Calu3 (cell line): ENCODE data around the gene ZFP42. TPM values are rescaled to one million over a fixed set of nuclear protein-coding genes. Genes with fewer than 3 reads are reported as not detected.

Experiments
- BruUV-seq: library from RNA; stranded (reverse); fragments of 400-500 nt; replicated peaks from 2 replicates; lab custom pipeline; 2021; lab: Mats Ljungman, UMichigan
- CTCF ChIA-PET: fragments of 300-600 bp; sonication (Branson Sonifier 250); formaldehyde crosslinking; loops from one replicate; lab custom pipeline; 2022; ENCODE audit warnings: antibody characterized with exemption; lab: Charles Lee
- DNase-seq: peaks from one replicate; pipeline ENCODE4 v3.0.0; 2022
- H3K27ac Mint-ChIP-seq: one replicate; pipeline ENCODE4 v1.8.0; 2022; ENCODE audit warnings: mixed read lengths; ENCODE audit not compliant: unreplicated experiment
- H3K27me3 Mint-ChIP-seq: one replicate; pipeline ENCODE4 v1.8.0; 2022; ENCODE audit warnings: mixed read lengths; ENCODE audit not compliant: unreplicated experiment
- H3K36me3 Mint-ChIP-seq: one replicate; pipeline ENCODE4 v1.8.0; 2022; ENCODE audit warnings: mild to moderate bottlenecking, moderate library complexity, mixed read lengths; ENCODE audit not compliant: insufficient read depth, unreplicated experiment
- H3K4me1 Mint-ChIP-seq: one replicate; pipeline ENCODE4 v1.8.0; 2022; ENCODE audit warnings: mild to moderate bottlenecking, low read depth, mixed read lengths; ENCODE audit not compliant: unreplicated experiment
- H3K4me3 Mint-ChIP-seq: one replicate; pipeline ENCODE4 v1.8.0; 2022; ENCODE audit warnings: mild to moderate bottlenecking, low read depth, moderate library complexity, mixed read lengths; ENCODE audit not compliant: unreplicated experiment
- H3K9me3 Mint-ChIP-seq: one replicate; pipeline ENCODE4 v1.8.0; 2022; ENCODE audit warnings: low read depth, mixed read lengths; ENCODE audit not compliant: unreplicated experiment
- CTCF ChIP-seq: fragments of 200-600 bp; IDR thresholded peaks from one replicate; pipeline ENCODE4 v1.8.0; 2022; ENCODE audit warnings: antibody characterized with exemption; ENCODE audit not compliant: unreplicated experiment
- intact Hi-C: fragments of 100-400 bp; cut with micrococcal nuclease; formaldehyde crosslinking; loops from one replicate; pipeline ENCODE4 v1.10.0; 2022; ENCODE audit not compliant: unreplicated experiment
- total RNA-seq: library from RNA; stranded (reverse); gene quantifications from 2 replicates; pipeline ENCODE4 v1.2.3, GENCODE V29; 2022

Gene ZFP42
- total RNA-seq, 1 experiment from 2014 or later: not detected

- Mint-ChIP-seq H3K36me3 (no peaks in the 10 kb centered on the region), H3K27ac (peak overlapping the region; percentile 51), H3K4me1 (peaks cover 10% of the 10 kb centered on the region), H3K4me3 (peak overlapping the region; percentile 15), H3K27me3 (no peaks in the 10 kb centered on the region), H3K9me3 (no peaks in the 10 kb centered on the region)
- CTCF ChIA-PET: no interaction called here
- intact Hi-C loops: no loop called here
- BruUV-seq: no TSS peak
- peak; percentile 50 for DNase-seq
- TF ChIP-seq CTCF: no peak
Measured at GRCh38 chr4:188021548-188022249, 26.1 kb downstream of the ZFP42 start.

GRCh38 chr4:188023682-188024081 is 28.1 kb downstream of the ZFP42 start:
- intact Hi-C loops: no loop called here
- Mint-ChIP-seq H3K36me3 (no peaks in the 10 kb centered on the region), H3K4me3 (no peak overlapping the region), H3K9me3 (no peaks in the 10 kb centered on the region), H3K27me3 (no peaks in the 10 kb centered on the region), H3K27ac (no peak overlapping the region), H3K4me1 (peaks cover 10% of the 10 kb centered on the region)
- CTCF ChIA-PET: interaction anchor here (0.6 to 0.7 kb wide), 2 partner anchors 396 to 505 kb away, joined by 3 read pairs; no protein-coding TSS in a partner anchor
- DNase-seq: no peak
- no peak for TF ChIP-seq CTCF
- no TSS peak for BruUV-seq

- no peaks in the 10 kb centered on the region for H3K9me3 Mint-ChIP-seq
- CTCF ChIA-PET: no interaction called here
- intact Hi-C loops: no loop called here
- no peak overlapping the region for H3K4me3 Mint-ChIP-seq
- no peak for DNase-seq
- TF ChIP-seq CTCF: no peak
- no peak overlapping the region for H3K27ac Mint-ChIP-seq
- peaks cover 10% of the 10 kb centered on the region for H3K4me1 Mint-ChIP-seq
- H3K27me3 Mint-ChIP-seq: no peaks in the 10 kb centered on the region
- H3K36me3 Mint-ChIP-seq: no peaks in the 10 kb centered on the region
- BruUV-seq: no TSS peak
Measured at GRCh38 chr4:188025476-188025875, 29.9 kb downstream of the ZFP42 start.

- intact Hi-C loops: no loop called here
- H3K9me3 Mint-ChIP-seq: no peaks in the 10 kb centered on the region
- no peaks in the 10 kb centered on the region for H3K27me3 Mint-ChIP-seq
- no peak overlapping the region for H3K27ac Mint-ChIP-seq
- H3K36me3 Mint-ChIP-seq: no peaks in the 10 kb centered on the region
- no peaks in the 10 kb centered on the region for H3K4me1 Mint-ChIP-seq
- no TSS peak for BruUV-seq
- DNase-seq: no peak
- H3K4me3 Mint-ChIP-seq: no peak overlapping the region
- TF ChIP-seq CTCF: no peak
- CTCF ChIA-PET: interaction anchor here (0.7 kb wide), 1 partner anchor 143 kb away, joined by 4 read pairs; no protein-coding TSS in a partner anchor
Measured at GRCh38 chr4:188029114-188029513, 33.5 kb downstream of the ZFP42 start.
